HG03097 (cell line): ENCODE results near the gene SET.
A peak's percentile ranks its signal among the peaks of the same experiment; 100 is the strongest.
"Not testable (repeated sequence)": the region's sequence is repeated elsewhere in the genome, so short reads cannot be mapped to it uniquely, and the experiment has no call there.

Source experiments
- ATAC-seq: cut with Tn5 transposase; IDR thresholded peaks from one replicate; pipeline ENCODE4 v1.9.1; 2021; ENCODE audit not compliant: unreplicated experiment, low FRiP score

The SET gene, protein sequence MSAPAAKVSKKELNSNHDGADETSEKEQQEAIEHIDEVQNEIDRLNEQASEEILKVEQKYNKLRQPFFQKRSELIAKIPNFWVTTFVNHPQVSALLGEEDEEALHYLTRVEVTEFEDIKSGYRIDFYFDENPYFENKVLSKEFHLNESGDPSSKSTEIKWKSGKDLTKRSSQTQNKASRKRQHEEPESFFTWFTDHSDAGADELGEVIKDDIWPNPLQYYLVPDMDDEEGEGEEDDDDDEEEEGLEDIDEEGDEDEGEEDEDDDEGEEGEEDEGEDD

DNA sequence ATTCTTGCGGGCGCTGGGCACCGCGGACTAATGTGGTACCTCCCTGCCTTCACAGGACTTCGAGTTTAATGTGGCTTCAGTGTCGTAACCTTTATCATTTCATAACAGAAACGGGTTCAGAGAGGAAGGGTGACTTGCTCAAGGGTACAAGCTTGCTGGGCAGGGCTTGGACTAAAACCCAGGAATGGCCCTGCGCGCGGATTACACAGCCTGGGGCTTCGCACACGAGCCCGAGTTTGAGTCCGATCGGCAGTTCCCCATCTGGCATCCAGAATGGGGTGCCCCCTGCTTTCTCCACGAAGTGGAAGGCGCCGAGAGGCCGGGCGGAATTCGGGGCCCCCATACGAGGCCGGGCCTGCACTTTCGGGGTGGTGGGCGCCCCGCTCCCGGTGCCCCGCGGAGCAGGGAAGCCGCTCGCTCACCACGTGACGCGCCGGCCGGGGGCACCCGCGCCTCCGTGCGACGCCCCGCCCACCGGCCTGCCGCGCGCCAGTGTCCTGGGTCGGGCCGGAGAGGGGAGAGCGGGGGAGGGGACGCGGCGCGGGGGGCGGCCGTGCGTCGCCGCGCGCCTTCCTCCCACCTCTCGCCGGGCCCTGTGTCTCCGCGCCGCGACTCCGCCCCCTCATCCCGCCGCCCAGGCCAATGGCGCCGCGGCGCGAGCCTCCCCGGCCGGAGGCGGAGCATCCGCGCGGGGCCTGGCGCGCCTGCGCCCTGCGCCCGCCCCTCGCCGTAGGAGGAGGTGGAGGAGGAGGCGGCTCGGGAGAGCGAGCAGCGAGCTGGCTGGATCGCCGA is at the start of gene SET:
Gene SET, plus strand, starts transcription at position 722 of the 792 bp plus-strand sequence. CDS start 361 bp downstream, outside the sequence.
- peak; percentile 64 for ATAC-seq

DNA sequence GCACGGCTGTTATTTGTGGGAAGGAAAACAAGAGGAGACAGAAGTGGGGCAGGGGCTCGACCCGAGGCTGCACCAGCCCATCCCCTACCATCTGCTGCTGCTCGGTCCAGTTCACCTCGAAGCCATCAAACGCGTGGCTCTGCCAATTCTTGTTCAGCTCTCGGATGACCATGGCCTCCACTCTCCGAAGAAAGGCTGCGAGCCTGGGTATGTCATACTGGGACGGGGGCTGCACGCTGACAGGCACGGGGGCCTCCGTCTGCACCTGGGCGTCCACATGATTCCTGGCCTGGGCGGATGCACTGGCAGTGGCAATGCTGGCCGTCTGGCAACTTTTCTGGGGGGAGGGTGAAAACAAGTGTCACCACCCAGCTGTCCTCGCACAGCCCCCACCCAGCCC is 48.4 kb upstream of the SET start:
- no peak for ATAC-seq

DNA sequence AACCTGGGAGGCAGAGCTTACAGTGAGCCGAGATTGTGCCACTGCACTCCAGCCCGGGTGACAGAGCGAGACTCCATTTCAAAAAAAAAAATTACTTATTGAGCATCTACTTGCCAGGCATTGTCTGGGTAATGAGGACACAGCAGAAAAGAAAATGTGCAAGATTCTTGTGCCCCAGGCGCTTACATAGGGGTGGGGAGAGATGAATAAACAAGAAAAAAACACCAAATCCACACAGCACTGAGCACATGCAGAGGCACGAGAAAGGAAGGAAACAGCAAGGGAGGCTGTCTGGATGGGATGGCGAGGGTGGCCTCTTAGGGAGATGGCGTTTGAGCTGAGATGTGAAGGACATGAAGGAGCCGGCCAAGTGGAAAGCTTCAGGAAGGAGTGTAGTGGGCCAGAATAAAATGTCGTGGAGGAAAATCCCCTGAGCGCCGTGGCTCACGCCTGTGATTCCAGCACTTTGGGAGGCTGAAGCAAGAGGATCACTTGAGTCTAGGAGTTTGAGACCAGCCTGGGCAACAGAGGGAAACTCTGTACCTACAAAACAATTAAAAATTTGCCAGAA is 46.3 kb upstream of the SET start:
- ATAC-seq = no peak

DNA sequence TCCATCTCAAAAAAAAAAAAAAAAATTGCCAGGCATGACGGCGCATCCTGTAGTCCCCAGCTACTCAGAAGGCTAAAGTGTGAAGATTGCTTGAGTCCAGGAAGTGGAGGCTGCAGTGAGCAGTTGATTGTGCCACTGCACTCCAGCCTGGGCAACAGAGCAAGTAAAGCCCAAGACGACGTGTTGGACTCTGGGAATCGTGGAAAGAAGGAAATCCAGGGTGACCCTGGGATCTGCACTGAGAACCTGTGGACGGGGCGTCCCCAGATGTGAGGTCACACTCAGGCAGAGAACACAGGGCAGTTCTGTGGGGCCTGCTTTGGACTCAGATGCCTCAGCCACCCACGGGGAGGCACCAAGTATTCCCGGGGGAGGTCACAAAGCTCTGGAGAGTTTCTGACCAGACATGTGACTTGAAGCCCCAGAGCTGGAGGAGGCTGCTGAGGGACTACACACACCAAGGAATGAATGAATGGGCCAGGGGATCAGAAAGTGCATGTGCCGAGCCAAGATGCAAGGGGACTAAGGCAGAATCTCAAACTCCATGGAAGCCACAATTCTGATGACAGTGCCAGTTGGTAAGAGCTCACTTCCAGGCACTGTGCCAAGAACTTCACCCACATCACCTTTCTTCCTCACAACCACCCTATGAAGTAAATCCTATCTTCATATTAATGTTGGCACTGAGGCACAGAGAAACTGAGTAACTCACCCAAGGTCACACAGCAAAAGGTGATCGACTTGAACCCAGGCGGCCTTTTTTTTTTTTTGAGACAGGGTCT is 45.3 kb upstream of the SET start:
- no peak for ATAC-seq

DNA sequence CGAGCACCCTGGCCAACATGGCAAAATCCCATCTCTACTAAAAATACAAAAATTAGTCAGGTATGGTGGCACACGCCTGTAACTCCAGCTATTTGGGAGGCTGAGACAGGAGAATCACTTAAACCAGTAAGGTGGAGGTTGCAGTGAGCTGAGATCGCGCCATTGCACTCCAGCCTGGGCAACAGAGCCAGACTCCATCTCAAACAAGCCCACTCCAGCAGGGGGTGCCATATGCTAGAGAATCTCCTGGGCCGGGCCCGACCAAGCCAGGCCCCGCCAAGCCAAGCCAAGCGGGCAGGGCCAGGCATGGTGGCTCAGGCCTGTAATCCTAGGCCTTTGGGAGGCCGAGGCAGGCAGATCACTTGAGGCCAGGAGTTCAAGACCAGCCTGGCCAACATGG is 40.8 kb upstream of the SET start:
- ATAC-seq = not testable (repeated sequence)

DNA sequence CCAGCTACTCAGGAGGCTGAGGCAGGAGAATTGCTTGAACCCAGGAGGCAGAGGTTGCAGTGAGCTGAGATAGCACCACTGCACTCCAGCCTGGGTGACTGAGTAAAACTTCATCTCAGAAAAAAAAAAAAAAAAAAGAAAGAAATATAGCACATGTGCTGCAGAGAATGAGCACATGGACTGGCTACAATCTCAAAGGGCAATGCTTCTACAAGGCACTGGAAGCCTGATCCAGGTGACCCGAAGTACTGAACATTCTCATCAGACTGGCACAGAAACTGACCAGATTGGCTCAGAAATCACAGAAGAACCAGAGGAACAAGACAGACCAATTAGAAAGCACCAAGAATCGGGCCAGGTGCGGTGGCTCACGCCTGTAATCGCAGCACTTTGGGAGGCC is 37.2 kb upstream of the SET start:
- no peak for ATAC-seq

DNA sequence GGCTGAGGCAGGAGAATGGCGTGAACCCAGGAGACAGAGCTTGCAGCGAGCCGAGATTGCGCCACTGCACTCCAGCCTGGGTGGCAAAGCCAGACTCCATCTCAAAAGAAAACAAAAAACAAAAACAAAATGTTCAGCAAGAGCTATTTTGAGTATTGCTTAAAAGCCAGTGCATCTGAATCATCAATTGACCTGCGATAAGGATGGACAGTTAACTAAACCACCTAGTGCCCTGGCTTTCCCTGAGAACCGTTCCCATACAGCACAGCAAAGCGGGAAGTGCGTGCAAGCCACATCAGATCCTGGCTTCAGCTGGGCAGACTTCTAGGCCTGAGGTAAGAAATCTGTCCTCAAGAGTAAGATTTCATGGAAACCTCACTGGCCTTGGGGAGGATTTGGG is 35.1 kb upstream of the SET start:
- ATAC-seq = no peak

DNA sequence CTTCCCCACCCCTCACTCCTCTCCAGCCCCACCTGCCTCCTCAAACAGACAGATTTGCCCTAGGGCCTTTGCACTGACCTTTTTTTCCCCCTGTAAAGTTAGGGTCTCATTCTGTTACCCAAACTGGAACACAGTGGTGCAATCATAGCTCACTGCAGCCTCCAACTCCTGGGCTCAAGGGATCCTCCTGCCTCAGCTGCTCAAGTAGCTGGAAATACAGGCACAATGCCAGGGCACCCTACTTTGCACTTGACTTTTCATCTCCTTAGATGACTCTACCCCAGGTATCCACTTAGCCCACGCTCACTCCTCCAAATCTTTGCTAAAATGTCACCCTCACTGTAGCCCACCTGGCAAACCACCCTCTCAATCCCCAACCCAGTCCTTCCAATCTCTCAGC is 34.5 kb upstream of the SET start:
- ATAC-seq = no peak

DNA sequence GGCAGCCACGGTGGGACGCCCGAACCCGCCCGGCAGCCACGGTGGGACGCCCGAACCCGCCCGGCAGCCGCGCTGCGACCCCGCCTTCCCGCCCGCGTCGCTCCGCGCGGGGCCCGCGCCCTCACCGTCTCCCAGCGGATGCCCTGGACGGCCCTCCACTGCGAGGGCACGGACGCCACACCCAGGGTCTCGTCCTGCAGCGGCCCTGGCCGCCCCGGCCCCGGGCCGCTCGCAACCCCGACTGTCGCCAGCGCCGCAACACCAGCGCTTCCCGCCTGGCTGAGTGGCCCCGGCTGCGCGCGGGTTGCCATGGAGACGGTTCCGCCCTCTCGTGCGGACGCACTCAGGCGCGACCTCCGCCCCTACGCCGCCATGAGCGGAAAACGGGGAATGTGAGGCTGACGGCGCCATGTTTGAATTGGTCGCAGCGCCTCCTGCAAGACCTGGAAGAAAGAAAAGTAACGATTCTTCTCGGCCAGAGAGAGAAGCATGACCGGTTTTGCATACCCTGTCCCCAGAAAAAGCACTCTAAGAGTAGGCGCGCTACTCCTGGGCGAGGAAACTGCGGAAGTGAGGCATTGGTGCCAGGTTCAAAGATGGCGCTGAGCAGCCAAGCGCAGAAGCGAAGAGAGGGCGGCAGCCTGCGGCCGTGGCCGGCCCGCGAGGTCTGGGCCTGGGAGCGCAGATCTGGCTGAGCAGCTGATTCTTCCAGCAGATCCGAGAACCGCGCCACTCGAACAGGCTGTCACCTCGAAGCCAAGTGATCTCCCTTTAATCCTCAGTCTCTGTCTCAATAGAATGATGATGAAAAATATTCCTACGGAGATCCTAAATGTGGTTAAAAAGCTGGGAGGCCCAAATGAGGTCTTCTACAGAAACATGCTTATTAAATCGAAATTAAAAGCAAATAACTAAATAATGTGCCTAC is 32.3 kb upstream of the SET start, which contains the start of gene DYNC2I2:
Gene DYNC2I2, minus strand, starts transcription at position 432 of the 928 bp plus-strand sequence. Its CDS starts 121 bp downstream, at position 311.
- peak; percentile 54 for ATAC-seq

DNA sequence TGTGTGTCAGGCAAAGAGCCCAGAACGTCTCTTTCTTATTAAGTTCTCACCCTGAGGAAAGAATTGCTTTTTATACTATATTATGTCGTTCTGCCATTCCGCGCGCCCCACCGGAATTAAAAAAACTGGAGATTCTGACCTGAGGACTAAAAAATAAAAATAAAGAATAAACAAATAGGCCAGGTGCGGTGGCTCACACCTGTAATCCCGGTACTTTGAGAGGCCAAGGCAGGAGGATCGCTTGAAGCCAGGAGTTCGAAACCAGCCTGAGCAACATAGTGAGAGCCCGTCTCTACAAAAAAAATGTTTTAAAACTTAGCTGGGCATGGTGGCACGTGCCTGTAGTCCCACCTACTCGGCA is 31.7 kb upstream of the SET start:
- ATAC-seq = no peak

DNA sequence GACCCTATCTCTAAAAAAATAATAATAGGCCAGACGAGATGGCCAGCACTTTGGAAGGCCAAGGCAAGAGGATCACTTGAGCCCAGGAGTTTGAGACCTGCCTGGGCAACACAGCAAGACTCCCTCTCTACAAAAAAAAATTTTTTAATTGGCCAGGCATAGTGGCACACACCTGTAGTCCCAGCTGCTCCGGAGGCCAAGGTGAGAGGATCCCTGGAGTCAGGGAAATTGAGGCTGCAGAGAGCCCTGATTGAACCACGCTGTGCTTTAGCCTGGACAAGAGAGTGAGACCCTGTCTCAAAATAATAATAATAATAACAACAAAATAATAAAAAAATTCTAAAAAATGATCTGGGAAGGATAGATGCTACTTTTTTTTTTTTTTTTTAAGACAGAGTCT is 31.2 kb upstream of the SET start:
- ATAC-seq = no peak

DNA sequence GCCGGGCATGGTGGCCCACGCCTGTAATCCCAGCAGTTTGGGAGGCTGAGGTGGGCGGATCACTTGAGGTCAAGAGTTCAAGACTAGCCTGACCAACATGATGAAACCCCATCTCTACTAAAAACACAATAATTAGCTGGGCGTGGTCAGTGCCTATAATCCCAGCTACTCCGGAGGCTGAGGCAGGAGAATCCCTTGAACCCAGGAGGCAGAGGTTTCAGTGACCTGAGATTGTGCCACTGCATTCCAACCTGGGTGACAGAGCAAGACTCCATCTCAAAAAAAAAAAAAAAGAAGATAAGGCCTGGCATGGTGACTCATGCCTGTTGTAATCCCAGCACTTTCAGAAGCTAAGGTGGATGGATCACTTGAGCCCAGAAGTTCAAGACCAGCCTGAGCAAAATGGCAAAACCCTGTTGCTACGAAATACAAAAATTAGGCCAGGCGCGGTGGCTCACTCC is 22.5 kb upstream of the SET start:
- not testable (repeated sequence) for ATAC-seq

DNA sequence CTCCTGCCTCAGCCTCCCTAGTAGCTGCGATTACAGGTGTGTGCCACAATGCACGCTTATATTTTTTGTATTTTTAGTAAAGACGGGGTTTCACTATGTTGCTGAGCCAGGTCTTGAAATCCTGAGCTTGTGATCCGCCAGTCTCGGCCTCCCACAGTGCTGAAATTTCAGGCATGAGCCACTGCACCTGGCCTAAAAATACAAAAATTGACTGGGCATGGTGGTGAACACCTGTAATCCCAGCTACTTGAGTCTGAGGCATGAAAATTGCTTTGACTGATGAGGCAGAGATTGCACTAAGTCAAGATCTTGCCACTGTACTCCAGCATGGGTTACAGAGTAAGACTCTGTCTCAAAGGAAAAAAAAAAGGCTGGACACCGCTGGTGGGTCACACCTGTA is 19.2 kb upstream of the SET start:
- ATAC-seq = no peak

DNA sequence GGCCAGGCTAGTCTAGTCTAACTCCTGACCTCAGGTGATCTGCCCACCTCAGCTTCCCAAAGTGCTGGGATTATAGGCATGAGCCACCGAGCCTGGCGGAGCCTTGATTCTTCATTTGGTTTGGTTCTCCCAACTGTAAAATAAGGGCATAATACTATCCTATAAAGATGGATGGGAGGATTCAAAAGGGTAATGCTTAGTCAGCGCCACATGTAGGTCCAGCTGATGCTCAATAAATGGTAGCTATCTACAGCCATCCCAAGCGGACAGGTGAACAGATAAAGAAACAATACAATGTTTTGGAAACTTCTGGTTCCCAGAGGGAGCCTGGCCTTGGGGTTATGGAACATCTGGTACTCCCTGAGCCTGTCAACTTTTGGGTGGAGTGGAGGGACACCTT is 13.6 kb upstream of the SET start:
- ATAC-seq = no peak

DNA sequence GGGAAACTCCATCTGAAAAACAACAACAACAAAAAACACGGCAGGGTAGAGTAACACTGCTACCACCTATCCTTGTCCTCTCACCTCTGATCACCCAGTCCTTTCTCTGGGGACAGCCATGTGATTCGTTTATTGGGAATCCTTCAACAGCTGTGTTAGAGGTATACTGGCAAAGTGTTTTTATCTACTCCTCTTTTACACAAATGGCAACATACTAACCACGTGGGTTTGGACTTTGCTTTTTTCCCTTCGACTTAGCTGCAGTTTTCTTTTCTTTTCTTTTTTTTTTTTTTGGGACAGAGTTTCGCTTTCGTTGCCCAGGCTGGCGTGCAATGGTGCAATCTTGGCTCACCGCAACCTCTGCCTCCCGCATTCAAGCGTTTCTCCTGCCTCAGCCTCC is 11.2 kb upstream of the SET start:
- ATAC-seq = no peak

DNA sequence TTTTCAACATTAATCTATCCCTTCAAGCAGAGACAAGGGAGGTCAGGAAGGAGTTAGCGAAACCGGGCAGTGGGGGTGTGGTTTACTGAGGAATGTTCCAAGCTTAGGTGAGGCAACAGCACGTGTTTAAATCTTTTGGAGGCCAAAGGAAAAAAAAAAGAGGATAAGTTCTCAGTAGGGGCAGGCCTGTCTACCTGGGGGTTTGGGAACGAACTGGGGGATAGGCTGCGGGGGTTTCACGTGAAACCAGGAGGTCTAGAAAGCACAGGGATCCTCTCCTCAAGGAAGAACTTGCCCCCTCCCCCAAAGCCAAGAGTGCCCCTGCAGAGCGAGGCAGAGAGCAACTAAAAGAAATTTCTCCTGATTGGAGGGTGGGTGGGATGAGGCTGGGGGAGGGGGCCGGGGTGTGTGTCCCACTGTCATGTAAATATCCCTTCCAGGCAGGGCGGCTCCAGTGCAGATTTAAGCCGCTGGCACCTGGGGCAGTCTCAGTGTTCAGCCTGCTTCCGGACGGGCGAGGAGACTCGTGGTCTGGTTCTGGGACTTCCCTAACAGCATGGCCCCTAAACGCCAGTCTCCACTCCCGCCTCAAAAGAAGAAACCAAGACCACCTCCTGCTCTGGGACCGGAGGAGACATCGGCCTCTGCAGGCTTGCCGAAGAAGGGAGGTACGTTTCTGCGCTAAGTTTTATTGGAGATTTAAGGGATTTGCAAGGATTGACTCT is 5.5 kb upstream of the SET start:
- peak; percentile 29 for ATAC-seq

DNA sequence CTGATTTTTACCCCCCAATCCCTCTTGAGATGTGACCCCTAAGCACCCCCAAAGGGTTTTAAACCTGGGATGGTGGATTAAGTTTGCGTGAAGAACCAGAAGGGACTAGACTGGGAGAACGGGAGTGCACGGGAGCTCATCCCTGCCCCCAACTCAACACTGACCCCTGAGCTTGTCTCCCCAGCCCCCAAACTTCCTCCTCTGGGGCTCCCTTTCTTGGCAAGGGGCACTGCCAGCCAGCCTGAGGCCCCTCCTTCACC is 5.0 kb upstream of the SET start:
- ATAC-seq = no peak

DNA sequence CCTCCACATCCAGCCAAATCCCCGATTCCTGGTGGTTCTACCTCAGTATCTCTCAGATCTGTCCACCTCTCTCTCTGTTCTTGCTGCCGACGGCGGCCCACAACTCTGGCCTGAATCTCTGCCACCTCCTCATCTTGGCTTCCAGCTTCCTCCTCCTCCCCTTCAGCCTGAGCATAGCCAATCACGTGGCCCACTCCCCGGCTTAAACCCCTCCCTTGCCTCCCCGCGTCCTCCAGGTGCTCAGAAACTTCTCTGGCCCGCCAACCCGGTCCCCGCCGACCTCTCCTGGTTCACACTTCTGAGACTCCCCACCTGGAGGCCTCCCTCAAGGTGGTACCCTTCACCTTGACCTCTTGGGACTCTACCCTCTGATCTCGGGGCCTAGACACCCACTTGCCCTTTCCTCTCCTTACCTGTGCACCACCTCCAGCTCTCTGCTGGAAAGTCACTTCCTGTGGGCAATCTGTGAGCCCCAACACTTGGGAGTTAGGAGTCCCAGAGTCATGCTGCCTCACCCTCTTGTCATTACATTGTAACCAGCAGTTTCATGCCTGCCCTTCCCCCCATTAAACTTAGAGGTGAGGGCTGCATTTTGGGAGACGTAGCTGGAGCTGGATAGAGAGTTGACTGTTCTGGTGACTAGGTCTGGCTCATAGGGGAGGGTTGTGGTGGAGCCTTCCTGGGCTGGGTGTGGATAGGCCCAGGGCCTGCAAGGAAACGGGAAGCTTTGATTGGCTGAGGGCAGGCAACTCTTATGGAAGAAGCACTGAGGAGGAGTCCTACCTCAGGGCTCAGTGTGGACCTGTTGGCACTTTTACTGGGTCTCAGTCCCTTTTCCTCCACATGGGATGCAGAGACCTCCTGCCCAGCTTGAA is 4.5 kb upstream of the SET start:
- no peak for ATAC-seq
